Chondrocyte (in vitro differentiated cells): Measurements from ENCODE around the gene STARD3. TPM values are rescaled to one million over a fixed set of nuclear protein-coding genes. Genes with fewer than 3 reads are reported as not detected.

Experiments used
- DNase-seq: peaks from one replicate; pipeline ENCODE4 v3.0.0; 2021; ENCODE audit warnings: mixed read lengths, low spot score
- H3K27ac Mint-ChIP-seq: one replicate; pipeline ENCODE4 v1.8.0; 2021; ENCODE audit warnings: mild to moderate bottlenecking, moderate library complexity, mixed read lengths; ENCODE audit not compliant: unreplicated experiment
- H3K27me3 Mint-ChIP-seq: 2 replicates; pipeline ENCODE4 v1.8.0; 2021; ENCODE audit warnings: low read depth, mixed read lengths
- H3K36me3 Mint-ChIP-seq: 2 replicates; pipeline ENCODE4 v1.8.0; 2021; ENCODE audit warnings: low read depth, mixed read lengths
- H3K4me1 Mint-ChIP-seq: 2 replicates; pipeline ENCODE4 v1.8.0; 2021; ENCODE audit warnings: low read depth, mild to moderate bottlenecking, mixed read lengths
- H3K4me3 Mint-ChIP-seq: one replicate; pipeline ENCODE4 v1.8.0; 2021; ENCODE audit warnings: mild to moderate bottlenecking, moderate library complexity, mixed read lengths; ENCODE audit not compliant: unreplicated experiment
- H3K9me3 Mint-ChIP-seq: 2 replicates; pipeline ENCODE4 v1.8.0; 2021; ENCODE audit warnings: low read depth, mixed read lengths
- total RNA-seq: library from RNA; stranded (reverse); gene quantifications from 3 replicates; pipeline ENCODE4 v1.2.1, GENCODE V29; 2021
- TF ChIP-seq, protein P1 (sequence below): fragments of 200-600 bp; sonication (generic); IDR thresholded peaks from 2 replicates; pipeline ENCODE4 v1.5.0; 2021; ENCODE audit warnings: antibody characterized with exemption, mild to moderate bottlenecking, moderate library complexity

Gene STARD3
- total RNA-seq, 1 donor from 2014 or later = 42.3 TPM

DNA sequence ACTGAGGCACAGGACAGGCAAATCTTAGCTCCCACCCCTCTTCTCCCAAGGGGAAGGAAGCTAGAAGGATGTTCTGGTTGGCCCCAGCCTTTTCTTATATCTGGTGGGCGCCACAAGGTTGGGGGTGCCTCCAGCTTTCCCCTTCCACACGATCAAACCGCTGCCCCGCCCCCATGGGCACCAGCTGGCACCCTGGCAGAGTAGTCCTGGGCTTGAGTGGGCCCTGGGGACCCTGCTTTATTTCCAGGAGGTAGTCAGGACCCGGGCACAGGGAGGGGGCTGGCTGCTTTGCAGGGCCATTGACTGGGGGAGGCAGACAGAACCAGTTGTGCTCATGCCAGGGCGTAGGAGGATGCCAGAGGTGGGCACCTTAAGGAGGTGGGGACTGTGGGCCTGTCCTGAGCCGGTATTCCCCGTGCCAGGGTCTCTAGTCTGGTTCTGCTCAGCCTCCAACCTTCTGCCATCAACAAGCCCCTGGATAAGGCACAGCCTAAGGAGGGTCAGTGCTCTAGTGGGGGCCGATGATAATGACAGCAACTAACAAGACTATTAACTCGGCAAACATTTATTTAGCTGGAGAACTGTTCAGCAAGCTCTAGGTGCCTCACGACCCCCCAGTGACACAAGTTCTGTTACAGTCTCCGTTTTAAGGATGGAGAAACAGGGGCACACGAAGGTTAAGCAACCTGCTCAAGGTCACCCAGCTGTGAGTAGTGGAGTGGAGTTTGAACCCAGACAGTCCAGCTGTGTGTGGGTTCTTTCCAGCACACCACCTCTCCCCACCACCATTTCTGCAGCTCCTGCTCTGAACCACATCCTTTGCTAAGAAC is 17.8 kb upstream of the STARD3 start:
- Mint-ChIP-seq H3K4me1 (peaks cover 14% of the 10 kb centered on the region), H3K4me3 (no peak overlapping the region), H3K27ac (no peak overlapping the region), H3K36me3 (no peaks in the 10 kb centered on the region), H3K9me3 (no peaks in the 10 kb centered on the region), H3K27me3 (peaks cover 13% of the 10 kb centered on the region)
- no peak for DNase-seq
- TF ChIP-seq, protein P1, sequence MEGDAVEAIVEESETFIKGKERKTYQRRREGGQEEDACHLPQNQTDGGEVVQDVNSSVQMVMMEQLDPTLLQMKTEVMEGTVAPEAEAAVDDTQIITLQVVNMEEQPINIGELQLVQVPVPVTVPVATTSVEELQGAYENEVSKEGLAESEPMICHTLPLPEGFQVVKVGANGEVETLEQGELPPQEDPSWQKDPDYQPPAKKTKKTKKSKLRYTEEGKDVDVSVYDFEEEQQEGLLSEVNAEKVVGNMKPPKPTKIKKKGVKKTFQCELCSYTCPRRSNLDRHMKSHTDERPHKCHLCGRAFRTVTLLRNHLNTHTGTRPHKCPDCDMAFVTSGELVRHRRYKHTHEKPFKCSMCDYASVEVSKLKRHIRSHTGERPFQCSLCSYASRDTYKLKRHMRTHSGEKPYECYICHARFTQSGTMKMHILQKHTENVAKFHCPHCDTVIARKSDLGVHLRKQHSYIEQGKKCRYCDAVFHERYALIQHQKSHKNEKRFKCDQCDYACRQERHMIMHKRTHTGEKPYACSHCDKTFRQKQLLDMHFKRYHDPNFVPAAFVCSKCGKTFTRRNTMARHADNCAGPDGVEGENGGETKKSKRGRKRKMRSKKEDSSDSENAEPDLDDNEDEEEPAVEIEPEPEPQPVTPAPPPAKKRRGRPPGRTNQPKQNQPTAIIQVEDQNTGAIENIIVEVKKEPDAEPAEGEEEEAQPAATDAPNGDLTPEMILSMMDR = no peak

DNA sequence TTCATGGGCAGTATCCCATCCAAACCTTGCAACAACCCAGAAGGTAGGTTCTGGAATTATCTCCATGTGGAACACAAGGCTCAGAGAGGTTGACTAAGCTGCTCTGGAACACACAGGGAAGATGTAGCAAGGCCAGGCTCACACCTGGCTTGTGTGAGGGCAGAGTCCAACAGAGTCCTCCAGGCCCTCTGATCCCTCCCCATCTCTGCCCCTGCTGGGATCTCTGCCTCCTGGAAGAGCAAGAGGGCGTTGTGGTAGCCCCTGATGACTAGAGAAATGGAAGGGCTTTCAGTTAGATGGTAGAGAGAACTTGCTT is 17.2 kb upstream of the STARD3 start:
- Mint-ChIP-seq H3K27ac (no peak overlapping the region), H3K36me3 (no peaks in the 10 kb centered on the region), H3K27me3 (peaks cover 13% of the 10 kb centered on the region), H3K4me1 (peaks cover 14% of the 10 kb centered on the region), H3K4me3 (no peak overlapping the region), H3K9me3 (no peaks in the 10 kb centered on the region)
- TF ChIP-seq, protein P1 = no peak
- no peak for DNase-seq

DNA sequence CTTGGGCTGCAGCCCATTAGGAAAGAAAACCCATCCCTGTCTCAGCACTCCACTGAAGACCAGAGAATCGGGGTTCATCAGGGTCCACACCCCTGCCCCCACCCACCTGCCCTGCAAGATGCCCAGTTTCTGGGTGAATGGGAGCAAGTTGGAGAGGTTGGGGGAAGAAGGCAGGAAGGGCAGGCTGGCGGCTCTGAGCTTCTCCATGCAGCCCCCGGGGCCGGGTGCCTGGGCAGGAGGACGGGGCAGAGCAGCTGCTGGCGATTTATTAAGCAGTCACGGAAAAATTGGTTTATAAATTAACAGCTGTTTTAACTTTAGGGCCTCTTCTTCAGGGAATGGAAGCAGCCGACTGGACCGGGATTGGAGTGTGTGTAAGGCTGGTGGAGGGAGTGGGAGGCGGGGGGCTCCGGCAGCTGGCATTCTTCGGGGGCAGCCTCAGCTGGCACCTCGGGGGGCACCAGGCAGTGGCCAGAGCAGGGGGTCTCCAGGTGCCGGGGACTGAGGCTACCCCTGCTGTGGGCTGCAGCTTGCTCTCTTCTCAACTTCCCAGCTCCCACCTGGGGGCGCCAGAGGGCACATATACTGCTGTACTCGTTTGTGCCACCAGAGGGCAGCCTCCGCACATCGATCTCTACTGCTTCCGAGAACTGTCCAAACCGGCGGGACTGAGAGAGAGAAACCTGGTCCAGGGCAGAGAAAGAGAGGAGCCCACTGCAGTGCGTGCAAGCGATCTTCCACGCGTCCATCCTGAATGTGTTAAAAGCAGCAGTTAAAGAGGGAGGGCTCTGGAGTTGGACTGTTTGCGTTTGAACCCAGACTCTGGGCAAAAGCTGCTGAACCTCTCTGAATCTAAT is 15.2 kb upstream of the STARD3 start:
- H3K4me3 Mint-ChIP-seq = no peak overlapping the region
- TF ChIP-seq, protein P1 = peak; percentile 100
- H3K36me3 Mint-ChIP-seq = peaks cover 2% of the 10 kb centered on the region
- peaks cover 20% of the 10 kb centered on the region for H3K4me1 Mint-ChIP-seq
- H3K27me3 Mint-ChIP-seq = peaks cover 19% of the 10 kb centered on the region
- no peaks in the 10 kb centered on the region for H3K9me3 Mint-ChIP-seq
- DNase-seq = no peak
- no peak overlapping the region for H3K27ac Mint-ChIP-seq

DNA sequence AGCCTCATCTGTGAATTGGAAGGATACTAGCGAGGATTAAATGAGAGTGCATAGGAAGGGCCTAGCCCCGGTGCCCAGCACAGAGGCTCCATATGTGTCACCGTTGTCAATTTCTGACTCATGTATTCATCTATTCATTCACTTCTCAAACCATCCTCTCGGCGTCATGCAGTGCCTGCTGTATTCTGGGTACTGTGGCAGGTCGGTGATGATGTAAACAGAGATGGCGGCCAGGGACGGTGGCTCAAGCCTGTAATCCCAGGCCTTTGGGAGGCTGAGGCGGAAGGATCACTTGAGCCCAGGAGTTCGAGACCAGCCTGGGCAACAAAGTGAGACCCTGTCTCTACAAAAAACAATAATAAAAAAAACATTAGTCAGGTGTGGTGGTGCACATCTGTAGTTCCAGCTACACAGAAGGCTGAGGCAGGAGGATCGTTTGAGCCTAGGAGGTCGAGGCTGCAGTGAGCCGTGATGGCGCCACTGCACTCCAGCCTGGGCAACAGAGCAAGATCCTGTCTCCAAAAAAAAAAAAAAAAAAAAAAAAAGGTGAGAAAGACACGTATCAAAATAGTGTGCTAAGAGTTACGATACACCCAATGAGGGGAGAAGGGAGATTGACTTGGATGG is 14.5 kb upstream of the STARD3 start:
- DNase-seq = no peak
- Mint-ChIP-seq H3K36me3 (peaks cover 3% of the 10 kb centered on the region), H3K27ac (no peak overlapping the region), H3K4me3 (no peak overlapping the region), H3K9me3 (no peaks in the 10 kb centered on the region), H3K27me3 (peaks cover 21% of the 10 kb centered on the region), H3K4me1 (peaks cover 23% of the 10 kb centered on the region)
- TF ChIP-seq, protein P1 = no peak

DNA sequence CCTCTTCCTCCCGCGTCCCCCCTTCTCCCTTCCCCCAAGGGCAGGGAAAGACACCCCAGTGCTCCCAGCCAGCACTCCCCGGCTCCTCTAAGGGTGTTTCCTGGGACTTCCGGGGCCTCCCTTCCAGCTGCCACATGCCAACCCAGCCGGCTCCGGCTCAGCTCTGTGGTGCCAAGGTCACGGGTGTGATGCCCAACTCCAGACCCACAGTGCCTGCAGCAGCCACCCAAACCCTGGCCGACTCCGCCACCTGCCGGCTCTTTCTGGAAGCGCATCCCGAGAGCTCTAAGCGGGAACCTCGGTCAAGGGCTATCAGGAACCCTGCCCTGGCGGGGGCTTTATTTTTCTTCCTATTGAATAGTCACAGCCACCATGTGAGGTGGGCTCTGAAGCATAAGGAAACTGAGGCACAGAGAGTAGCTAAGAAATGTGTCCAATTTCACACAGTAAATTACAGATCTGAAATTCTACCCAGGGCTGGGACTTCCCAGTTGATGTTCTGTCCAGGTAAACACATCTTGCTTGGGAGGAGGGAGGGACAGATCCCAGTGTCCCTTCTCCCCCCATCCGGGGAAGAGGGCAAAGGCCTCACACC is 13.5 kb upstream of the STARD3 start:
- Mint-ChIP-seq H3K27ac (no peak overlapping the region), H3K27me3 (peaks cover 27% of the 10 kb centered on the region), H3K4me3 (no peak overlapping the region), H3K4me1 (peaks cover 20% of the 10 kb centered on the region), H3K9me3 (no peaks in the 10 kb centered on the region), H3K36me3 (peaks cover 3% of the 10 kb centered on the region)
- DNase-seq = no peak
- TF ChIP-seq, protein P1 = peak; percentile 91
